ENCODE results near the gene NBR1. TPM values are rescaled to one million over a fixed set of nuclear protein-coding genes. Genes with fewer than 3 reads are reported as not detected.
A peak's percentile ranks its signal among the peaks of the same experiment; 100 is the strongest.

NBR1 gene
- total and polyA plus RNA-seq, 2 of the 4 experiments (the other 2 are of a cell fraction): 52.4 to 132 TPM

DNA sequence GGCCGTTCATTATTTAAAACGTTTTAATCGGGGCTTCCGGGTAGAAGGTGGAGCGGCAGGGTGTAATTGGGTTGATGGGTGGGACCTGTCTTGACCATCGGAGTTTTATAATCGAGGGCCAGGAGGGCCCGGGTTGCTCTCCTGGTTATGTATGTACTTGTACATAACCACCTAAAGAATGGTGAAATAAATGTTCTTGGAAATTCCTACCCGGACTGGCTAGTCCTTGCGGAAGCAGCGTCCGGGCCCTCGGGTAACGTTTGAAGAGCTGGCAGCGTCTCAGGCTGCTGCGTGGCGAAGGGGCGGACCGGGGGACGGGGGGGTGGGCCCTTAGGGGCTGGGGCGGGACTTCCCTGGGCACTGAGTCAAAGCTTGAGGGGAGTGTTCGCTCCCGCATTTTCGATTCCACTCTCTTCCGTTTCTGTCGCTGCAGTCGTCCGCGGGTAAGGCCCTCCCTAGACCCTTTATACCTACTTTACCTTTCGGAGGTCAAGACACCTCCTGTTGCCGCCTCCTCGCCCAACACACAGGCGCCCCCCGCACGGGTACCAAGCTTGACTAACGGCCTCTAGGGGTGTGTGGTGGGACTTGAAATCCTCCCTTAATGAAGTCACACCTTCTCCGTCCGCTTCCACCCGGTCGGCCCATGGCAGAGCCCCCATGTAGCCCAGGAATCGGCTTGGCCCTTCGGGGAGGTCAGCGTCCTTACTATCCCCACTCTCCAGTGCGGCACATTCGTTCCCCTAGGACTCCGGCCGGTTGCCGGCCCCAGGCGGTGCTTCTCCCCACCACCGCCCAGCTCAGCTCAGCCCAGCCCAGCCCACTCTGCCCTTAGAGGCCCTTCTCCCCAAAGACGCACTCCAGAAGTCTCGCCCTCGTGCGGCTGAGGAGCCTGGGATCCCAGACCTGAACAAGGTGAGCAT is 40.7 kb downstream of the NBR1 start, which contains the start of gene TMEM106A:
Gene TMEM106A (plus strand): TSS at position 396 of the 923 bp plus-strand sequence. CDS start 1,167 bp downstream, outside the sequence.
- Histone ChIP-seq H3K79me1 (ENCODE audit: low read depth in 1 of 2, low read length in 2 of 2) (peaks cover 18 to 46% of the 10 kb centered on the region in 2 experiments), H2BK5ac (ENCODE audit: low read depth, low read length, poor library complexity, severe bottlenecking) (peak within 1 kb of the TSS; percentile 78), H3K4me2 (ENCODE audit: low read depth, low read length) (peak within 1 kb of the TSS; percentile 94), H3K56ac (ENCODE audit: extremely low read depth, insufficient read depth, low read length) (peak within 1 kb of the TSS; percentile 81), H3K23ac (ENCODE audit: low read depth, low read length) (peak within 1 kb of the TSS; percentile 95), H4K8ac (ENCODE audit: low read depth in 2 of 2, low read length in 2 of 2) (peak within 1 kb of the TSS; percentile 53 to 96), H4K91ac (ENCODE audit: insufficient read depth, low read depth, low read length) (peak within 1 kb of the TSS; percentile 83), H3K4ac (ENCODE audit: low read depth, low read length) (peak within 1 kb of the TSS; percentile 92), H3K4me3 (ENCODE audit: insufficient read depth, low read depth, low read length) (peak within 1 kb of the TSS; percentile 74), H3K27ac (ENCODE audit: insufficient read depth, low read length) (peak within 1 kb of the TSS; percentile 84), H3K27me3 (ENCODE audit: control insufficient read depth, insufficient read depth, low read length) (no peaks in the 10 kb centered on the region), H2AFZ (replicated peaks; ENCODE audit: low read length, poor library complexity) (peak within 1 kb of the TSS; percentile 88), H3K36me3 (ENCODE audit: control insufficient read depth, insufficient read depth, low read length) (peaks cover 30% of the 10 kb centered on the region), H4K20me1 (ENCODE audit: insufficient read depth, low read length) (no peaks in the 10 kb centered on the region), H3K4me1 (ENCODE audit: control insufficient read depth, insufficient read depth, low read length) (peaks cover 16% of the 10 kb centered on the region), H3K18ac (ENCODE audit: low read depth, low read length) (peak within 1 kb of the TSS; percentile 42), H2AK5ac (ENCODE audit: low read depth, low read length) (peak within 1 kb of the TSS; percentile 87), H3K14ac (replicated peaks; ENCODE audit: low read depth, low read length) (peak within 1 kb of the TSS; percentile 95), H4K5ac (ENCODE audit: low read depth, low read length) (peak within 1 kb of the TSS; percentile 98), H2BK15ac (ENCODE audit: low read depth, low read length) (peak within 1 kb of the TSS; percentile 54; the same call in 1 of the 3 replicates), H2BK120ac (ENCODE audit: low read depth, low read length) (peak within 1 kb of the TSS; percentile 70), H2BK20ac (ENCODE audit: low read depth, low read length) (peak within 1 kb of the TSS; percentile 69; the same call in 1 of the 2 replicates), H3K9me3 (ENCODE audit: control insufficient read depth, insufficient read depth, low read length) (no peaks in the 10 kb centered on the region), H3K9ac (ENCODE audit: low read depth, low read length) (peak within 1 kb of the TSS; percentile 79), H2AK9ac (replicated peaks; ENCODE audit: low read depth, low read length, poor library complexity) (peak within 1 kb of the TSS; percentile 96), H3K9me1 (ENCODE audit: insufficient read depth, low read length) (peaks cover 20% of the 10 kb centered on the region)
- WGBS, 2 experiments (ENCODE audit: extremely low coverage in 2 of 2, insufficient read length in 1 of 2): 0% methylated on average over 6 of the region's 54 CpGs; no CpG with 5 or more reads in 1 of the 2 experiments
- CTCF ChIA-PET: interaction anchor here (1.0 kb wide), 1 partner anchor 98 kb away, joined by 3 read pairs; no protein-coding TSS in a partner anchor
- TF ChIP-seq RAD21 (IDR thresholded peaks at IDR 0.05; ENCODE audit: low read length): 0 out of 2 replicates have a peak, but pooled peaks have one; percentile 9
- TF ChIP-seq BHLHE40 (IDR thresholded peaks at IDR 0.05; ENCODE audit: low read depth, low read length): no peak
- TF ChIP-seq, protein P1, sequence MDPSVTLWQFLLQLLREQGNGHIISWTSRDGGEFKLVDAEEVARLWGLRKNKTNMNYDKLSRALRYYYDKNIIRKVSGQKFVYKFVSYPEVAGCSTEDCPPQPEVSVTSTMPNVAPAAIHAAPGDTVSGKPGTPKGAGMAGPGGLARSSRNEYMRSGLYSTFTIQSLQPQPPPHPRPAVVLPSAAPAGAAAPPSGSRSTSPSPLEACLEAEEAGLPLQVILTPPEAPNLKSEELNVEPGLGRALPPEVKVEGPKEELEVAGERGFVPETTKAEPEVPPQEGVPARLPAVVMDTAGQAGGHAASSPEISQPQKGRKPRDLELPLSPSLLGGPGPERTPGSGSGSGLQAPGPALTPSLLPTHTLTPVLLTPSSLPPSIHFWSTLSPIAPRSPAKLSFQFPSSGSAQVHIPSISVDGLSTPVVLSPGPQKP (IDR thresholded peaks at IDR 0.05; ENCODE audit: borderline replicate concordance, low read depth, low read length): no peak
- TF ChIP-seq MAFK (IDR thresholded peaks at IDR 0.05; ENCODE audit: low read depth, low read length): no peak
- no peak for TF ChIP-seq CEBPB (IDR thresholded peaks at IDR 0.05; ENCODE audit: low read depth, low read length)
- TF ChIP-seq POLR2A (IDR thresholded peaks at IDR 0.05; ENCODE audit: low read depth, low read length): peak; percentile 71
- TF ChIP-seq MXI1 (IDR thresholded peaks at IDR 0.05; ENCODE audit: borderline replicate concordance, low read depth, low read length): 0 out of 2 replicates have a peak, but pooled peaks have one; percentile 33
- TF ChIP-seq CTCF (conservative IDR thresholded peaks at IDR 0.05; ENCODE audit: low read depth, low read length): peak; percentile 30
- dilution Hi-C loops (cut with HindIII; ENCODE audit: low sequenced_read_pairs, unreplicated experiment) (no loop called here), in situ Hi-C loops (cut with MboI; ENCODE audit: low sequenced_read_pairs) (loop anchor here (25.0 kb wide), 1 partner anchor 101 kb away; no protein-coding TSS in a partner anchor), intact Hi-C loops (cut with micrococcal nuclease) (loop anchor here (1.0 to 10.0 kb wide), 2 partner anchors 105 to 303 kb away; no protein-coding TSS in a partner anchor)
- peak; percentile 88 for ATAC-seq (ENCODE audit: low read depth)
- peak; percentile 85 for DNase-seq
- no TSS peak for BruUV-seq (replicated peaks)
- POLR2A ChIA-PET (ENCODE audit: unreplicated experiment): interaction anchor here (0.6 to 1.0 kb wide), 3 partner anchors 9 to 109 kb away, joined by 5 to 12 read pairs (median 6); no protein-coding TSS in a partner anchor
